ENCODE measurements around the gene ROM1.

GRCh38 chr11:62579252-62579651 lies 33.8 kb upstream of the ROM1 start:
- TF ChIP-seq CTCF (IDR thresholded peaks at IDR 0.05) (no peak), EP300 (IDR thresholded peaks at IDR 0.05) (no peak)

All from suprapubic skin (tissue), 3 donors.